Measurements from ENCODE around the gene PRKACB. TPM values are rescaled to one million over a fixed set of nuclear protein-coding genes. Genes with fewer than 3 reads are reported as not detected.

The PRKACB gene
- polyA plus RNA-seq, 3 donors: 46.8 to 56.6 (median 48.4) TPM

DNA sequence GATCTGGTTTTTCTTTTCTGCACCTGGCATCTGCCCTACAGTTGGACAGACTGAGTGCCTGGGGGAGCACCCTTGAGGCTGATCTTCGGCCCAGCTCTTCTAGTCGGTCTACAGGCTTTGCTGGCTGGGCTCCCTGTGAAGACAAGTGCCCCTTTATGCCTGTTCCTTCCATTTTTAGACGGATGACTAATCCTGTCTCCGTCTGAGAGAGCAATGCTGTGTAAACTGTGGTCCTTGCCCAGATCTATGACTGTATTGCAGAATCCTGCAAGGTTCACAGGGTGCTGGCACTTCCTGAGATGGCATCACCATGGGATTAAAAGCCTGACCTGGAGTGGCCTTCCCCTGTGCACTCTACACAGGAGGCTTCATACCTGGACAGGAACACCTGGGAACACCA is 109.8 kb downstream of the PRKACB start:
- DNase-seq (ENCODE audit: extremely low read depth in 1 of 11, low read depth in 9 of 11, low spot score in 4 of 11): no peak

DNA sequence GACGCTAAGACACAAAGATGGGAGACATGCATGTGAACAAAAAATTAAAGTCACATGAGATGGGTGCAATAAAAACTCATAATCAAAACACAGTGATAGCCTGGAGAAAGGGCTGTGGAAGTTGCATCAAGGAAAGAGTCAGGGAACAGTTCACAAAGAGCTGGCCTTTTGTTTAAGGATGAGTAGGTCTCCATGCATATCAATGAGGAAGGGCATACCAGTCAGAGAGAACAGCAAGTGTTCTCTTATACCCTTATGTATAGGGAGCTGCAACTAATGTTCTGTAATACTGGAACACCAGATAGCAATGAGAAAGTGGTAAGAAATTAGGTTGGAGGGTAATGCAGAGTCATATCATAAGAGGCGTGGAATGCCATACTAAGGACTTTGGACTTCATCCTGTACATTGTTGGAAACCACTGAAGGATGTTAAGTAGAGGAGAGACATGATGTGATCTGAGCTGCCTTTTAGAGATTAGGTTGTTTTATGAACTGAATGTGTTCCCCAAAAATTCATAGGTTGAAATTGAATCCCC is 110.7 kb downstream of the PRKACB start:
- no peak for DNase-seq (ENCODE audit: extremely low read depth in 1 of 11, low read depth in 9 of 11, low spot score in 4 of 11)

DNA sequence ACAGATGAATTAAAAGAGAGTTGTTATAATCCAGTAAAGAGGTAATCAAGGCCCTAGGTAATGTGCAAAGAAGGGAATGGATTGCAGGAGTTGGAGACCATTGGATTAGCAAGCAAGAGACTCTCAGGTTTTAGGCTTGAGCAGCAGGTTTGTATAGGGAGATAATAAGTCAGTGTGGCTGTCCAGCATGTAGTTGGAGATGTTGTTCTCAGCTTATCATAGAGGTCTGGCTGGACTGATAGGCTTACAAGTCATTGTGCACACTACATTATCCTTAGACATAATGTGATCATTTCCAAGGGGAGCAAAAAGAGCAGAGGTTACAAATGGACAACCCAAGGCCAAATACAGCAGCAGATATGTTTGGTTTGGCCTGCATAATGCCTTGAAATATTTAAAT is 111.5 kb downstream of the PRKACB start:
- no peak for DNase-seq (ENCODE audit: extremely low read depth in 1 of 11, low read depth in 9 of 11, low spot score in 4 of 11)

DNA sequence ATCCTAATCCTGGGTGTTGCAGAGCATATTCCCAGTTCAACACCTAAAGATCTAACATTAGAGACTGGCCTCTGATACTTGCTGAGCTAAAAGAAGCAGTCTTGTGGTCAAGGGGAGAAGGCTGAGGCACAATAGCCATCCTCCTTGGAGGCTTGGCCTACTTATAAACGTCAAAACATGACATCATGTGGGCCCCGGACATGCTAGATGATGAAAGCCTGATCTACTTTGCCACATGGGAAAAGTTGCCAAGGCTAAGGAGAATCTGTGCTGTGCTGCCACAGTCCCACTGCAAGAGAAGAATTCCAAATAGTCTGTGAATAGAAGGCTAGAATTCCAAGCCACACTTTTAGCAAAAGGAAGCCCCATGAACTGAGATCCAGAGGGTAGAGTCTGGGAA is 113.5 kb downstream of the PRKACB start:
- DNase-seq (ENCODE audit: extremely low read depth in 1 of 11, low read depth in 9 of 11, low spot score in 4 of 11): no peak

DNA sequence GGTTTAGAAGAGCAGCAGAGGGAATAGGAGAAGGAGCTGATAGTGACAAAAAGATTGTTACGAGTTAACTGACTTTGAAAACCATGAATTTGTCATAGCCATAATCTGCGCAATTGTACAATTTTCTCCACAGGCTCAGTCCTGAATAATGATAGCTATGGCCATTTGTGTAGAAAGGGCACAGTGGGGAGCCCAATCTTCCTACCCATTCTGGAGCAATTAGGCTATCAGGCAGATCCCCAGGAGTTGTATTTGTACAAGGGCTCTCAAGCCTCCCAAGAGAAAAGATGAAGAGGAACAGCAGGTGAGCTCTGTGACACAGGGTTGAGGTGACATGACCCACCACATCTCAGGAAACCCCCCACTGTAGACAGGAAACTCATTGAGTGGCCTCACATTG is 115.3 kb downstream of the PRKACB start:
- no peak for DNase-seq (ENCODE audit: extremely low read depth in 1 of 11, low read depth in 9 of 11, low spot score in 4 of 11)

DNA sequence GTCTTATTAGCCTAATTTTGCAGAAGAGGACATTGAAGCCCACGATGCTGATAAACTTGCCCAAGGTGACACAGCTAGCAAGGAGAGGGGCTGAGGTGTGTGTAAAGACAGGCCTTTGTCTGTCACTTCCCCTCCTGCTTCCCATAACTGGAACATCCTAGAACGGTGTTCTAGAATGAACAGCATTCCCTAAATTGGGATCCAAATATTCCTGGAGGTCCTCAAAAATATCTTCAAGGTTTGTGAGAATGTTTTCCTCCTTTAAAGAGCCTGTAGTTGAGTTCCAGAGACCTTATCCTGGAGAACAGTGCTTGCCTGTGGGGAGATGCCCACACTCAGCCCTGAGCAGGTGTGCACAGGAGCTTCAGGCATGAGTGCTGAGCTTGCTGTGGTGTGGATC is 115.9 kb downstream of the PRKACB start:
- no peak for DNase-seq (ENCODE audit: extremely low read depth in 1 of 11, low read depth in 9 of 11, low spot score in 4 of 11)

DNA sequence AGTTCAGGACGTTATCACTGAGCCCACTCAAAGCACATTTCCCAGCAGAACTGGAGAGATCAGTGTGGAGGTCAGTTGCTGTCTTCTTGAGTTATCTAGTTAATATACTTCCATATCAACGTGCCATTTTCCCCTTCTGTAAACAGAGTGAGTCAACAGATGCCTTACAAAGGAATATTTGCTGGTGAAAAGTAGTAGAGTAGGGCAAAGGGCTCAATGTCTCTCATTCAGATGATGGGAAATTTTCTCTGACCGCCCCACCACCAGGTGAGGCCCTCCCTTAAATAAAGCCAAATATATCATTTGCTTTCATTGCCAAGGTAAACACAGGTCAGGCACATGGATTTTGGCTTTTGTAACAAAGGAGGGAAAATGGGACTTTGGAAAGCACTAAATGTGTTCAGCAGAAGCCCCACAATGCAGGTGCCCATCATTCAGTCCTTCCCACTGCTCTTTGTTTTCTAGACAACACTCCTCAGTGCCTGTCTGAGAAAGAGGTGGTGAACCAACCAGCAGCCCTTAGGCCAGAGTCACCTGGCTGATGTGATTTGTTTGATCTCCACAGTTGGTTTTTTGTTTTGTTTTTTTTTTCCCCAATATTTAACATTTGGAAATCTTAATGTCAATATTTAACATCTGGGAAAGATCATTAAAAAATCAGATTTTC is 116.9 kb downstream of the PRKACB start:
- no peak for DNase-seq (ENCODE audit: extremely low read depth in 1 of 11, low read depth in 9 of 11, low spot score in 4 of 11)

DNA sequence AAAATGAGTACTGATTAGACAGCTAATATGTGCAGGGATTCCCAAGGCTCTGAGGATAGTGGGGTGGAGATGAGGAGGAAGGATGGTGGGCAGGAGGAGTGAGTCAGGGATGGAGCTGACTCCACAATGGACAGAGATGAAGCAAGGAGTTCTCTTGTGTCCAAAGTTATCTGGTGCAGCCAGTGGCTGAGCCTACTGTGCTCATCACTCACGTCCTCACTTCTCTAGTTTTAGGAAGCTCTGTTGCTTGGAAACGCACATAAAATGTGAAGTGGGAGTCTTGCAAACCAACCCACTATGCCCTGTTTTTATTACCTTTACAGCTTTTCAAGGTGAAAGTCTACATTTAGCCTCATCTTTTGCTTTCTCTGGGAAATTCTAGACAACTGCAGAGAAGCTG is 120.9 kb downstream of the PRKACB start:
- no peak for DNase-seq (ENCODE audit: extremely low read depth in 1 of 11, low read depth in 9 of 11, low spot score in 4 of 11)

DNA sequence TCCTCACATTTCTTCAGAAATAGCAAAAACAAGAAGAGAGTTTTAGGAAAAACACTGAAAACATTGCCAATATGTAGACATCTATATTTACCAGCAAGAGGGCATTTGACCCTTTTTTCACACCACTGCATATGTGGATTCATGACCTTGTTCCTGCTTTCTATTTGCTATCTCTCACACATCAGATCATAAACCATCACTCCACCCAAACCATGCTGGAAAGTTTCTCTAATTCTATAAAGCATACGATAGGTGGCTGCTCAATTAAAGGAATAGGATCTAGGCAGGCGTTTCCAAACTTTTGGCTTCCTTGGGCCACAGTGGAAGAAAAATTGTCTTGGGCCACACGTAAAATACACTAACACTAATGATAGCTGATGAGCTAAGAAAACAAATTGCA is 121.8 kb downstream of the PRKACB start:
- DNase-seq (ENCODE audit: extremely low read depth in 1 of 11, low read depth in 9 of 11, low spot score in 4 of 11): no peak

DNA sequence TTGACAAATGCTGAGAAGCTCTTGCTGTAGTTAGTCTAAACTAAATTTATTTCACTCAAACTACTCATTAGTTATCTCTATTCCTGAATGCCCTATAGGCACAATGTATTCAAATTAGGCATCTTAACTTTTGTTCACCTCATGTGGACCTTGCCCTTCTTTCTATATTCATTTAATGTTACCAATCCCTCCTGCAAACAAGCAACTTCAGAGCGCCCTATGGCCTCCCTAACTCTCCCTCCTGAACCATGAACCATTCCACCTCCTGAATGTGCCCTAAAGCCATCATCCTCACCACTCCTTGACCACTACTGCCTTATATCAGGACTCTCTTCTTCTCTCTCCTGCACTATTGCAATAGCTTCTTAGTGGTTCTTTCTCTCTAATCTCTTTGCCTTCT is 122.7 kb downstream of the PRKACB start:
- DNase-seq (ENCODE audit: extremely low read depth in 1 of 11, low read depth in 9 of 11, low spot score in 4 of 11): no peak

DNA sequence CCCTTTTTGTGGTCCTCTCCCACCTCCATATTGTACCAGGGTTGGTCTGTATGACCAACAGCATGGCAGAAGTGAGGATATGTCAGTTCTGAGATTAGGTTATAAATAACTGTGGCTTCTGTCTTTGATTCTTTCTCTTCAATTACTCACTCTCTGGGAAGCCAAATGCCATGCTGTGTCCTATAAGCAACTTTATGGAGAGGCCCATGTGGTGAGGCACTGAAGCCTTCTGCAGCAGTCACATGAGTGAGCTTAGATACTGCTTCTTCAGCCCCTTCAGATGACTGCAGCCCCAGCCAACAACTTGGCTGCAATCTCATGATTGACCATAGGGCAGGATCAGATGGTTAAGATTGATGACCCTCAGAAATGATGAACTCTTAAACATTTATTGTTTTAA is 123.4 kb downstream of the PRKACB start:
- DNase-seq (ENCODE audit: extremely low read depth in 1 of 11, low read depth in 9 of 11, low spot score in 4 of 11): no peak

DNA sequence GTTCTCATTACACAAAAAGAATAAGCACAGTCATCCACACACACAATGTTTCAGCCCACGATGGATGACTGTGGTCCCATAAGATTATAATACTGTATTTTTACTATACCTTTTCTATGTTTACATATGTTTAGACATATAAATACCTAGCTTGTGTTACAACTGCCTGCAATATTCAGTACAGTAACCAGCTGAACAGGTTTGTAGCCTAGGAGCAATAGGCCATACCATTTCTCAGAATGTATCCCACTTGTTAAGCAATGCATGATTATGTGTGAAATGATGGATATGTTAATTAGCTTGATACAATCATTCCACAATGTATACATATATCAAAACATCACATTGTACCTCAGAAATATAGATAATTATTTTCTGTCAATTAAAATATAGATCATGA is 124.3 kb downstream of the PRKACB start:
- DNase-seq (ENCODE audit: extremely low read depth in 1 of 11, low read depth in 9 of 11, low spot score in 4 of 11): no peak

DNA sequence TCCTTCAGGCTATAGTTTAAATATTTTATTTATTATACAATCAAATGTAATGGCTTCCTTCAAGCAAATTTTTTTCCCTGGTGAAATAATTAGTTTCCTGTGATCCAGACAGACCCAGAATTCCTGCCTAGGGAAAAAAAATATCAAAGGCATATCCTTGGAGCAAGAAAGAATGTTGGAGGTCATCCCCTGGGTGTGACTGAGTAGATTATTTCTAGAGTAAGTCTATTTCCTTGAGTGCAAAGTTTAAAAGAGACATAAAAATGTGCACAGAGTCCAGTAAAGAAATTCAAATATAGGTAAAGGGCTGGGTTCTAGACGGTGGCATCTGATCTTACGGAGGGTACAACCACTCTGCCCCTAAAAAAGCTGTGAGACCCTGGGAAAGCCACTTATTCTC is 125.2 kb downstream of the PRKACB start:
- DNase-seq (ENCODE audit: extremely low read depth in 1 of 11, low read depth in 9 of 11, low spot score in 4 of 11): no peak

DNA sequence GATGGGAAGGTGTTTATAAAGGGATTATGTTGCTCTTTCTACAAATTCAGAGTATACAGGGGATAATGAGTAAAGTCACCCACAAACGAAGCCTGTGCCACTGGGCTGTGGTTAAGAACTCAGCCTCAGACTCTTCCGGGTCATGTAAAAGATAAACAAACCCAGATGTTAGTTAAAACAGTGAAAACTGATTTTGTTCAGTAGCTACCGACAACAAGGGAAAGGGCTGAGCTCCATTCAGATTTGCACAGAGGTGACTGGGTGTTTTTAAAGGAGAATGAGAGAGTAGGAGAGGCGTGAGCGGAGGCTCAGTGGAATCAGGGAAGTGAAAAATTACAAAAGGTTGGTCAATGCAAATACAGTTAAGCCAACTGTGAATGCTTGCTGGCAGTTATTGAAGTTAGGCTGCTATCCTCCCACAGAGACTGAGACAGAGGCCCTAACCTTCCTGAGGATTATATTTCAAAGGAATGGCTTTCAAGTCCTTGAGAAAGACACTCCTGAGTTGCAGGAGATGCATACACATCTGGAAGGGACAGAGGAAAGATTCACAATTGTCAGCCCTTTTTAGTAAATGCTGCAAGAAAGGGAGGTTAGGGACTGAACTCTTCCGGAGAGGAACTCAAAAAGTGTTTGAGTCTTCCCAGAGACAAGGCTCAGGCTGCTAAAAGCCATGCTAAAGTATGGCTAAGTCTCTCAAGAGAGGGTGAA is 127.5 kb downstream of the PRKACB start:
- DNase-seq (ENCODE audit: extremely low read depth in 1 of 11, low read depth in 9 of 11, low spot score in 4 of 11): peak in 9 of 11 donors; percentile 19 to 56 (median 38)

DNA sequence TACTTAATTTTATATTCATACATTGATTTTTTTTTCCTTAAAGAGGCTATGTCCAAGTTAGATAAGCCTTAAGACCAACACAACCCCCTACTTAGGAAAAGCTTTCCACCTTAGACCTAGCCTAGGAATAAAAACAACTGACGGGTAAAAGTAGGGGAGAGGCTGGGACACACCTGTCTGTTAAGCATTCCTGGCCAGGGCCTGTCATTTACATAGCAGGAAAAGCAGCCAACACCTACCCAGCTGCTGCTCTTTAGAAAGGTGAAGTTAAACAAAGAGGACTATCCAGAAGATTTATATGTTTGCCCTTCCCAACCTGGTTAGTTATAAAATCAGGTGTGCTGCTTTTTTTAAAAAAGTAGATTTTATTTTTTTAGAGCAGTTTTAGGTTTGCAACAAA is 128.3 kb downstream of the PRKACB start:
- no peak for DNase-seq (ENCODE audit: extremely low read depth in 1 of 11, low read depth in 9 of 11, low spot score in 4 of 11)

DNA sequence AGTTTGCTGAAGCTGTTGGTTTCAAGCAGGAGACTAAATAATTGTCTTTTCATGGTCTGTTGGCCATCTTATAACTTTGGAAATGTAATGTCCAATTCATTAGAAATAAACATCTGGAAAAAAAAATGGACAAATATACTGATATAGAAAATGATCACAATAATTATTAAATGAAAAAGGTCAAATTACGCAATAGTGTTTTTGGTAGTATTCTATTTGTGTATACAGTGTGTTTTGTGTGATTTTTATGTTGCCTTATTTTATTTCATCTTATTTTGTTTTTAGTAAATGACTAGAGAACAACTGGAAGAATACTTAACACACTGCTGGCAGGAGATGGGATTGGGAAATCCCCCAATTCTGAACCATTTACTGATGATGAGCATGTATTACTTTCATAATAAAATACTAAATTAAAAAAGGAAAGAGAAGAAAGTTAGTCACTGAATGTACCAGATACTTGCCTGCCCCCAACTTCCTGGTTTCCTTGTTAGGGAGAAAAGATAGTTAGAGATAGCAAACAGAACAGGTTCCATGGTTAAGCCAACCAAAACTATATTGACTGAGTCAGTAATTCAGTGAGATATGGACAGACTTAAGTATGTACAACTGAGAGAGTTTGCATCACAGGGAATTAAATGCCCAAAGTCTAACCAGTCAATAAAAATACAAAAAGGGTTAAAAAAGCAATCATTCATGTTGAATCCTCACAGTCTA is 133.4 kb downstream of the PRKACB start:
- no peak for DNase-seq (ENCODE audit: extremely low read depth in 1 of 11, low read depth in 9 of 11, low spot score in 4 of 11)

DNA sequence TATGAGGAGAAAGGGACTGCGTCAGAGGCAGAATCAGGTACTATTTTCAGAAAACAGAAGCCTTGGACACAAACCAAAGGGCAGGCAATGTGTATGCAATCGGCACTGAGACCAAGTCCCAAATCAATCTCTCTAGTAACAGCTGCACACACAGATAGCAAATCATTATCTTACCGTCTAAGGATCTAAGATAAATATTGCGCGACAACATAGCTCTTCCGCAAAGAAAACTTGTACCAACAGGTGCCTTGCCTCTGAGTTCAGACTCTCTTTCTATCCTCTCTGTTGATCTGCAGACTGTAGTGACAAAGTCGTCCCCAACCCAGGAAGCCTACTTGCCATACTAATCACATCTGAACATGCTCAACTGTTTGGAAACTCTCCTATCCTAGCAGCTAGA is 134.8 kb downstream of the PRKACB start:
- DNase-seq (ENCODE audit: extremely low read depth in 1 of 11, low read depth in 9 of 11, low spot score in 4 of 11): no peak

DNA sequence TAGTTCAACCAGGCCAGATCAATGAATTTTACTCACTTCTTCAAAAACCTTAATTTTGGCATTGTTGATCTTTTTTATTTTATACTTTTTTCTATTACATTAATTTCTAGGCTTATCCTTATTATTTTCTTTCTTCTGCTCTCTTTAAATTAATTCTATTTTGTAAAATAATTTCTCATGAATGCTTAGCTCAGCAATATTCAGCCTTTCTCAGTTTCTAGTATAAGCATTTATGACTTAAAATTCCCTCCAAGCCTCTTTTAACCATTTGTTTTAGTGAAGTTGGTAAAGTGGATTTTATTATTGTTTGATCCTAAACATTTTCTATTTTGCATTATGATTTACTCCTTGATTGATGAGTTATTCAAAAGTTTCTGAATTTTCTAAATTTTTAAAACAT is 136.8 kb downstream of the PRKACB start:
- DNase-seq (ENCODE audit: extremely low read depth in 1 of 11, low read depth in 9 of 11, low spot score in 4 of 11): no peak

DNA sequence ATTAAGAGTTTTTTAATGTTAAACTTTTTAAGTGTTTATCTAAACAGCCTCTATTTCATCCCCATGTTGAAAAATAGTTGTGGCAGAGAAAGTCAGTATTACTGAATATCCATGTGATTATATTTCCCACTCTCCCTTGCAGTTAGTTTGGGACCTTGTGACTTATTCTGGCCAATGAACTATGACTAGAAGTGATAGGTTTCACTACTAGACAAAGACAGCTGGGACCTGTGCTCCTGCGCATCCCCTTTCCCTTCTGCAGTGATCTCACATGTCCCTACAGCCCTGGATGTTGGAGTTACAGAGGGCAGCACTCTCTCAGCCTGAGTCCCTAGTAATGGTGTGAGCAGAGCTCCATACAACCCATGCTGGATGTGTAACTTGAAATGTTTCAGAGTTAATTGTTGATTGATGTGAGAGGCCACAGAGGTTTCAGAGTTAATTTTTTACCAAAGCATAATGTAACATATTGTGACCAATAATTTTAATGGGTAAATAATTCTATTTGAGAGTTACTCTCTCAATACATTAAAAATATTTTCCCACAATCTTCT is 138.8 kb downstream of the PRKACB start:
- no peak for DNase-seq (ENCODE audit: extremely low read depth in 1 of 11, low read depth in 9 of 11, low spot score in 4 of 11)

DNA sequence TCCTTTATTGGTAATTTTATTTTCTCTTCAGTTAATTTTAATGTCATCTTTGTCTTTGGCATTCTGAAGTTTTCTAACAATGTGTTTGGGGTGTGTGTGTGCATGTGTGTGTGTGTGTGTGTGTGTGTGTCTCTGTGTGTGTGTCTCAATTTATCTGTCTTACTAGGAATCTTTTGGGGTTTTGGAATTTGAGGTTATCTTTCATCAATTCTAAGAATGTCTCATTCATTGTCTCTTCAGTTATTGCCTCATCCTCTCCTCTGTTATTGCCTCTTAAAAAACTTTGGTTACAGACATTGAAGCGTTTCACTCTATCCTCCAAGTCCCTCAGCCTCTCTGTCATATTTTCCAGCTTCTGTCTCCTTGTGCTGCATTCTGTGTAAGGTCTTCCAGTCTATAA is 139.3 kb downstream of the PRKACB start:
- DNase-seq (ENCODE audit: extremely low read depth in 1 of 11, low read depth in 9 of 11, low spot score in 4 of 11): no peak
